HepG2 (cell line): ENCODE measurements around the gene GTF2H2C. TPM values are rescaled to one million over a fixed set of nuclear protein-coding genes. Genes with fewer than 3 reads are reported as not detected.

Experiments
- EEA1 ChIP-seq: sonication (generic); formaldehyde crosslinking; IDR thresholded peaks from 2 replicates; pipeline ENCODE4 v1.5.1; 2020; ENCODE audit warnings: mild to moderate bottlenecking, missing genetic modification reagents, borderline replicate concordance
- FLYWCH1 ChIP-seq: sonication (generic); formaldehyde crosslinking; IDR thresholded peaks from 2 replicates; pipeline ENCODE4 v1.8.1; 2023; ENCODE audit warnings: mild to moderate bottlenecking, missing genetic modification reagents
- GABPA ChIP-seq, 2 experiments: IDR thresholded peaks; 2 replicates each; pipeline ENCODE4 v1.6.1; 2011 to 2016; ENCODE audit warnings: low read depth in 2 of 2, low read length in 1 of 2, missing biosample characterization in 1 of 2, missing genetic modification characterization in 1 of 2
- KAT8 ChIP-seq: IDR thresholded peaks from 2 replicates; pipeline ENCODE4 v1.6.1; 2016; ENCODE audit warnings: missing genetic modification reagents, missing compliant biosample characterization
- MEIS2 ChIP-seq: sonication (generic); formaldehyde crosslinking; IDR thresholded peaks from 2 replicates; pipeline ENCODE4 v1.9.0; 2021; ENCODE audit warnings: mild to moderate bottlenecking, missing genetic modification reagents
- NCOA2 ChIP-seq: sonication (generic); formaldehyde crosslinking; IDR thresholded peaks from 2 replicates; pipeline ENCODE4 v1.8.0; 2022; ENCODE audit warnings: inconsistent platforms
- NFYC ChIP-seq: IDR thresholded peaks from 2 replicates; pipeline ENCODE4 v1.6.1; 2016; ENCODE audit warnings: missing genetic modification reagents, missing compliant biosample characterization
- PITX1 ChIP-seq: sonication (generic); formaldehyde crosslinking; IDR thresholded peaks from 2 replicates; pipeline ENCODE4 v1.5.1; 2020; ENCODE audit warnings: mild to moderate bottlenecking, missing genetic modification reagents
- PTBP1 ChIP-seq: fragments of 200-400 bp; formaldehyde crosslinking; IDR thresholded peaks from 2 replicates; pipeline ENCODE4 v1.6.1; 2018; ENCODE audit warnings: low read length, low read depth; ENCODE audit not compliant: poor library complexity, severe bottlenecking
- SAP130 ChIP-seq: IDR thresholded peaks from 2 replicates; pipeline ENCODE4 v1.6.1; 2016; ENCODE audit warnings: low read depth
- SP5 ChIP-seq: IDR thresholded peaks from 2 replicates; pipeline ENCODE4 v1.6.1; 2016; ENCODE audit warnings: low read depth, borderline replicate concordance
- STAG1 ChIP-seq: sonication (generic); formaldehyde crosslinking; IDR thresholded peaks from 2 replicates; pipeline ENCODE4 v1.4.0; 2020; ENCODE audit warnings: missing genetic modification reagents
- ZNF143 ChIP-seq: sonication (generic); formaldehyde crosslinking; IDR thresholded peaks from 2 replicates; pipeline ENCODE4 v1.4.0; 2020; ENCODE audit warnings: missing genetic modification reagents
- ZNF543 ChIP-seq: sonication (generic); formaldehyde crosslinking; IDR thresholded peaks from 2 replicates; pipeline ENCODE4 v1.4.0; 2020; ENCODE audit warnings: mild to moderate bottlenecking, missing genetic modification reagents
- ZNF577 ChIP-seq: sonication (generic); formaldehyde crosslinking; IDR thresholded peaks from 2 replicates; pipeline ENCODE4 v1.4.0; 2020; ENCODE audit warnings: mild to moderate bottlenecking, low read depth, missing genetic modification reagents, borderline replicate concordance
- polyA plus RNA-seq, 8 experiments: library from polyadenylated mRNA; depleted of rRNA in 3 of 8; stranded (reverse) in 7 of 8; unstranded in 1 of 8; fragments of >200 nt; fragmentation: Illumina TruSeq in 4 of 8; extraction: Trizol in 4 of 8; gene quantifications; 2 replicates each; pipeline versions ENCODE4 v1.2.1 to v1.2.3, GENCODE V29; 2011 to 2016; ENCODE audit warnings: low read depth in 4 of 8, missing spikeins in 1 of 8, mixed read lengths in 1 of 8; ENCODE audit not compliant: insufficient read depth in 1 of 8
- total RNA-seq, 5 experiments: library from RNA; depleted of rRNA; stranded (reverse); fragments of >200 nt; fragmentation: Illumina TruSeq; extraction: Trizol; gene quantifications; 2 replicates each; pipeline ENCODE4 v1.2.3, GENCODE V29; 2016; ENCODE audit warnings: low read depth in 1 of 5
- TF ChIP-seq, protein P1 (sequence below): sonication (generic); formaldehyde crosslinking; IDR thresholded peaks from 2 replicates; pipeline ENCODE4 v1.5.1; 2020; ENCODE audit warnings: mild to moderate bottlenecking, missing genetic modification reagents
- TF ChIP-seq, protein P2 (sequence below): sonication (generic); formaldehyde crosslinking; conservative IDR thresholded peaks from 2 replicates; pipeline ENCODE4 v1.8.0; 2022; ENCODE audit warnings: mild to moderate bottlenecking, moderate library complexity, missing genetic modification reagents
- TF ChIP-seq, protein P3 (sequence below): sonication (generic); formaldehyde crosslinking; IDR thresholded peaks from 2 replicates; pipeline ENCODE4 v1.9.0; 2021; ENCODE audit warnings: missing genetic modification reagents, borderline replicate concordance
- TF ChIP-seq, protein P4 (sequence below): IDR thresholded peaks from 2 replicates; pipeline ENCODE4 v1.6.1; 2016; ENCODE audit warnings: low read depth

The GTF2H2C gene
- total and polyA plus RNA-seq, 2 of the 13 experiments (the other 11 are each of a cell fraction or from before 2014, with no cell fraction given) = 29.7 to 62.9 TPM

DNA sequence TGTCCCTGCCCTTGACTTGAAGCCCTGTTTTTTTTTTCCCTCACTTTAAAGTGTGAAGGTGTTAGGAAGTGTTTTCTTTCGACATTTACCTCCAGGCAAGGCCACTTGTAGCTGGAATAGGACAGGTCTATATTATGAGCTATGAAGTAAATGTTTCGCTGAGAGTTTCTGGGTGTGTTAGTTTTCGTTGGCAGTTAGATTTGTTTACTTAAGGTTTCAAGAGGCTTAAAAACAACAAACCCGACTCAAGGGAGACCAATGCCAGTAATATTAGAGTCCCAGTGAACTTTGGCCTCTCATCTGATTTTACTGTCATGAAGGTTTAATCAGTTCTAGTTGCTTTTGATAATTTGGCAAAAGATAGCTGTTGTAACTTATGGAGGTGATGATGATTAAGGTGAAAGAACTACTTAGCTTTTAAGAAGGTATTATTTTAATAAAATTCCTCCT, 42.2 kb upstream of the GTF2H2C start (continued):
- TF ChIP-seq, protein P1, sequence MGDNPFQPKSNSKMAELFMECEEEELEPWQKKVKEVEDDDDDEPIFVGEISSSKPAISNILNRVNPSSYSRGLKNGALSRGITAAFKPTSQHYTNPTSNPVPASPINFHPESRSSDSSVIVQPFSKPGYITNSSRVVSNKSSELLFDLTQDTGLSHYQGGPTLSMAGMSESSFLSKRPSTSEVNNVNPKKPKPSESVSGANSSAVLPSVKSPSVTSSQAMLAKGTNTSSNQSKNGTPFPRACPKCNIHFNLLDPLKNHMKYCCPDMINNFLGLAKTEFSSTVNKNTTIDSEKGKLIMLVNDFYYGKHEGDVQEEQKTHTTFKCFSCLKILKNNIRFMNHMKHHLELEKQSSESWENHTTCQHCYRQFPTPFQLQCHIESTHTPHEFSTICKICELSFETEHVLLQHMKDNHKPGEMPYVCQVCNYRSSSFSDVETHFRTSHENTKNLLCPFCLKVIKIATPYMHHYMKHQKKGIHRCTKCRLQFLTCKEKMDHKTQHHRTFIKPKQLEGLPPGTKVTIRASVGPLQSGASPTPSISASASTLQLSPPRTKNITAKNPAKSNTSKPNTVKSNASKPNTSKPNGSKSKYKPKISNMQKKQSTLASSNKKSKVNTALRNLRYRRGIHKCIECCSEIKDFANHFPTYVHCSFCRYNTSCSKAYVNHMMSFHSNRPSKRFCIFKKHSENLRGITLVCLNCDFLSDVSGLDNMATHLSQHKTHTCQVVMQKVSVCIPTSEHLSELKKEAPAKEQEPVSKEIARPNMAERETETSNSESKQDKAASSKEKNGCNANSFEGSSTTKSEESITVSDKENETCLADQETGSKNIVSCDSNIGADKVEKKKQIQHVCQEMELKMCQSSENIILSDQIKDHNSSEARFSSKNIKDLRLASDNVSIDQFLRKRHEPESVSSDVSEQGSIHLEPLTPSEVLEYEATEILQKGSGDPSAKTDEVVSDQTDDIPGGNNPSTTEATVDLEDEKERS (CRISPR knock-in tag) = no peak
- no peak for TF ChIP-seq ZNF543
- TF ChIP-seq, protein P2, sequence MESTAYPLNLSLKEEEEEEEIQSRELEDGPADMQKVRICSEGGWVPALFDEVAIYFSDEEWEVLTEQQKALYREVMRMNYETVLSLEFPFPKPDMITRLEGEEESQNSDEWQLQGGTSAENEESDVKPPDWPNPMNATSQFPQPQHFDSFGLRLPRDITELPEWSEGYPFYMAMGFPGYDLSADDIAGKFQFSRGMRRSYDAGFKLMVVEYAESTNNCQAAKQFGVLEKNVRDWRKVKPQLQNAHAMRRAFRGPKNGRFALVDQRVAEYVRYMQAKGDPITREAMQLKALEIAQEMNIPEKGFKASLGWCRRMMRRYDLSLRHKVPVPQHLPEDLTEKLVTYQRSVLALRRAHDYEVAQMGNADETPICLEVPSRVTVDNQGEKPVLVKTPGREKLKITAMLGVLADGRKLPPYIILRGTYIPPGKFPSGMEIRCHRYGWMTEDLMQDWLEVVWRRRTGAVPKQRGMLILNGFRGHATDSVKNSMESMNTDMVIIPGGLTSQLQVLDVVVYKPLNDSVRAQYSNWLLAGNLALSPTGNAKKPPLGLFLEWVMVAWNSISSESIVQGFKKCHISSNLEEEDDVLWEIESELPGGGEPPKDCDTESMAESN = no peak
- TF ChIP-seq, protein P3, sequence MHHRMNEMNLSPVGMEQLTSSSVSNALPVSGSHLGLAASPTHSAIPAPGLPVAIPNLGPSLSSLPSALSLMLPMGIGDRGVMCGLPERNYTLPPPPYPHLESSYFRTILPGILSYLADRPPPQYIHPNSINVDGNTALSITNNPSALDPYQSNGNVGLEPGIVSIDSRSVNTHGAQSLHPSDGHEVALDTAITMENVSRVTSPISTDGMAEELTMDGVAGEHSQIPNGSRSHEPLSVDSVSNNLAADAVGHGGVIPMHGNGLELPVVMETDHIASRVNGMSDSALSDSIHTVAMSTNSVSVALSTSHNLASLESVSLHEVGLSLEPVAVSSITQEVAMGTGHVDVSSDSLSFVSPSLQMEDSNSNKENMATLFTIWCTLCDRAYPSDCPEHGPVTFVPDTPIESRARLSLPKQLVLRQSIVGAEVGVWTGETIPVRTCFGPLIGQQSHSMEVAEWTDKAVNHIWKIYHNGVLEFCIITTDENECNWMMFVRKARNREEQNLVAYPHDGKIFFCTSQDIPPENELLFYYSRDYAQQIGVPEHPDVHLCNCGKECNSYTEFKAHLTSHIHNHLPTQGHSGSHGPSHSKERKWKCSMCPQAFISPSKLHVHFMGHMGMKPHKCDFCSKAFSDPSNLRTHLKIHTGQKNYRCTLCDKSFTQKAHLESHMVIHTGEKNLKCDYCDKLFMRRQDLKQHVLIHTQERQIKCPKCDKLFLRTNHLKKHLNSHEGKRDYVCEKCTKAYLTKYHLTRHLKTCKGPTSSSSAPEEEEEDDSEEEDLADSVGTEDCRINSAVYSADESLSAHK (CRISPR knock-in tag) = no peak
- TF ChIP-seq STAG1 (CRISPR knock-in tag) = 0 out of 2 replicates have a peak, but pooled peaks have one; percentile 2
- TF ChIP-seq NCOA2 (CRISPR knock-in tag) = 0 out of 2 replicates have a peak, but pooled peaks have one; percentile 44
- no peak for TF ChIP-seq ZNF577 (CRISPR knock-in tag)
- 0 out of 2 replicates have a peak, but pooled peaks have one; percentile 12 for TF ChIP-seq KAT8 (CRISPR knock-in tag)
- TF ChIP-seq GABPA (IDR thresholded peaks at IDR 0.05; ENCODE audit: low read depth, low read length) = no peak
- 0 out of 2 replicates have a peak, but pooled peaks have one; percentile 24 for TF ChIP-seq GABPA (CRISPR knock-in tag; IDR thresholded peaks at IDR 0.05; ENCODE audit: low read depth)
- TF ChIP-seq PTBP1 = no peak
- no peak for TF ChIP-seq EEA1 (CRISPR knock-in tag)
- TF ChIP-seq MEIS2 (CRISPR knock-in tag) = no peak
- TF ChIP-seq PITX1 (CRISPR knock-in tag) = 0 out of 2 replicates have a peak, but pooled peaks have one; percentile 33
- no peak for TF ChIP-seq NFYC (CRISPR knock-in tag)
- TF ChIP-seq, protein P4, sequence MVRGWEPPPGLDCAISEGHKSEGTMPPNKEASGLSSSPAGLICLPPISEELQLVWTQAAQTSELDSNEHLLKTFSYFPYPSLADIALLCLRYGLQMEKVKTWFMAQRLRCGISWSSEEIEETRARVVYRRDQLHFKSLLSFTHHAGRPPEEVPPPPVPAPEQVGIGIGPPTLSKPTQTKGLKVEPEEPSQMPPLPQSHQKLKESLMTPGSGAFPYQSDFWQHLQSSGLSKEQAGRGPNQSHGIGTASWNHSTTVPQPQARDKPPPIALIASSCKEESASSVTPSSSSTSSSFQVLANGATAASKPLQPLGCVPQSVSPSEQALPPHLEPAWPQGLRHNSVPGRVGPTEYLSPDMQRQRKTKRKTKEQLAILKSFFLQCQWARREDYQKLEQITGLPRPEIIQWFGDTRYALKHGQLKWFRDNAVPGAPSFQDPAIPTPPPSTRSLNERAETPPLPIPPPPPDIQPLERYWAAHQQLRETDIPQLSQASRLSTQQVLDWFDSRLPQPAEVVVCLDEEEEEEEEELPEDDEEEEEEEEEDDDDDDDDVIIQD (CRISPR knock-in tag) = peak; percentile 48; the same call in 1 of the 2 replicates
- no peak for TF ChIP-seq ZNF143 (CRISPR knock-in tag)
- TF ChIP-seq SAP130 (CRISPR knock-in tag) = peak; percentile 36; the same call in 1 of the 2 replicates
- TF ChIP-seq SP5 (CRISPR knock-in tag) = 0 out of 2 replicates have a peak, but pooled peaks have one; percentile 19
- TF ChIP-seq FLYWCH1 (CRISPR knock-in tag) = no peak
